Astrocyte (in vitro differentiated cells and primary cell): ENCODE data around the gene BRF1. TPM values are rescaled to one million over a fixed set of nuclear protein-coding genes. Genes with fewer than 3 reads are reported as not detected.

Source experiments
- DNase-seq: peaks from one replicate; pipeline ENCODE4 v3.0.0-alpha.2; 2010; ENCODE audit warnings: low read depth
- FAIRE-seq: peaks from 2 replicates; lab custom pipeline; 2011; peaks lifted over from hg19 to GRCh38; lab: Jason Lieb, UNC
- H2AFZ ChIP-seq: 2 replicates; pipeline ENCODE4 v1.6.0; 2012; ENCODE audit warnings: low read depth, low read length, inconsistent platforms
- H3K27ac ChIP-seq: 2 replicates; pipeline ENCODE4 v1.5.1; 2011; ENCODE audit warnings: low read depth, low read length, inconsistent platforms
- H3K27me3 ChIP-seq: 2 replicates; pipeline ENCODE4 v1.6.0; 2011; ENCODE audit warnings: low read length, inconsistent platforms; ENCODE audit not compliant: insufficient read depth
- H3K36me3 ChIP-seq: 2 replicates; pipeline ENCODE4 v1.5.1; 2011; ENCODE audit warnings: low read length, inconsistent platforms; ENCODE audit not compliant: insufficient read depth
- H3K4me1 ChIP-seq: 2 replicates; pipeline ENCODE4 v1.5.1; 2011; ENCODE audit warnings: low read length, inconsistent platforms; ENCODE audit not compliant: insufficient read depth
- H3K4me2 ChIP-seq: 2 replicates; pipeline ENCODE4 v1.6.0; 2012; ENCODE audit warnings: low read length, inconsistent platforms
- H3K4me3 ChIP-seq: 2 replicates; pipeline ENCODE4 v1.5.1; 2011; ENCODE audit warnings: low read depth, mild to moderate bottlenecking, low read length, inconsistent platforms; ENCODE audit not compliant: insufficient read depth
- H3K79me2 ChIP-seq: 2 replicates; pipeline ENCODE4 v1.6.0; 2012; ENCODE audit warnings: mild to moderate bottlenecking, low read length, inconsistent platforms; ENCODE audit not compliant: insufficient read depth
- H3K9ac ChIP-seq: 2 replicates; pipeline ENCODE4 v1.6.0; 2012; ENCODE audit warnings: mild to moderate bottlenecking, low read length, inconsistent platforms
- H3K9me3 ChIP-seq: 2 replicates; pipeline ENCODE4 v1.5.1; 2012; ENCODE audit warnings: low read depth, mild to moderate bottlenecking, low read length, inconsistent platforms; ENCODE audit not compliant: insufficient read depth
- H4K20me1 ChIP-seq: 2 replicates; pipeline ENCODE4 v1.6.0; 2012; ENCODE audit warnings: low read length, inconsistent platforms; ENCODE audit not compliant: insufficient read depth
- H3K27ac Mint-ChIP-seq: one replicate; pipeline ENCODE4 v1.8.0; 2021; ENCODE audit warnings: mild to moderate bottlenecking, mixed read lengths; ENCODE audit not compliant: unreplicated experiment
- H3K27me3 Mint-ChIP-seq: one replicate; pipeline ENCODE4 v1.8.0; 2021; ENCODE audit warnings: low read depth, mixed read lengths; ENCODE audit not compliant: unreplicated experiment
- H3K36me3 Mint-ChIP-seq: one replicate; pipeline ENCODE4 v1.8.0; 2021; ENCODE audit warnings: low read depth, mixed read lengths; ENCODE audit not compliant: unreplicated experiment
- H3K4me1 Mint-ChIP-seq: one replicate; pipeline ENCODE4 v1.8.0; 2021; ENCODE audit warnings: low read depth, mixed read lengths; ENCODE audit not compliant: unreplicated experiment
- H3K4me3 Mint-ChIP-seq: one replicate; pipeline ENCODE4 v1.8.0; 2021; ENCODE audit warnings: mild to moderate bottlenecking, moderate library complexity, mixed read lengths; ENCODE audit not compliant: unreplicated experiment
- H3K9me3 Mint-ChIP-seq: one replicate; pipeline ENCODE4 v1.8.0; 2021; ENCODE audit warnings: mild to moderate bottlenecking, mixed read lengths; ENCODE audit not compliant: unreplicated experiment
- CTCF ChIP-seq: IDR thresholded peaks from 2 replicates; pipeline ENCODE4 v1.5.1; 2011; ENCODE audit warnings: low read depth, mild to moderate bottlenecking, inconsistent platforms, low read length, moderate library complexity; ENCODE audit not compliant: insufficient read depth
- EZH2 ChIP-seq: IDR thresholded peaks from 2 replicates; pipeline ENCODE4 v1.6.1; 2012; ENCODE audit warnings: mild to moderate bottlenecking, low read length, inconsistent platforms; ENCODE audit not compliant: insufficient read depth
- total RNA-seq: library from RNA; stranded (reverse); gene quantifications from 2 replicates; pipeline ENCODE4 v1.2.1, GENCODE V29; 2021

BRF1 gene
- total RNA-seq, 1 donor from 2014 or later, result 20.5 TPM

GRCh38 chr14:105334383-105335230, 33.8 kb upstream of the BRF1 start:
- no peak for TF ChIP-seq EZH2
- no peak for TF ChIP-seq CTCF
- Histone ChIP-seq H3K4me3 (no peak overlapping the region), H3K79me2 (peaks cover 81% of the 10 kb centered on the region), H4K20me1 (peaks cover 90% of the 10 kb centered on the region), H3K4me2 (no peak overlapping the region), H3K27ac (no peak overlapping the region), H3K27me3 (no peaks in the 10 kb centered on the region), H3K9ac (no peak overlapping the region), H3K36me3 (no peaks in the 10 kb centered on the region), H3K4me1 (peaks cover 6% of the 10 kb centered on the region), H3K9me3 (no peaks in the 10 kb centered on the region), H2AFZ (no peak overlapping the region)
- Mint-ChIP-seq H3K9me3 (no peaks in the 10 kb centered on the region), H3K27me3 (no peaks in the 10 kb centered on the region), H3K27ac (no peak overlapping the region), H3K4me1 (peaks cover 2% of the 10 kb centered on the region), H3K36me3 (no peaks in the 10 kb centered on the region), H3K4me3 (no peak overlapping the region)
- no peak for FAIRE-seq
- no peak for DNase-seq

GRCh38 chr14:105333613-105334364, 33.0 kb upstream of the BRF1 start:
- Histone ChIP-seq H3K27me3 (no peaks in the 10 kb centered on the region), H2AFZ (no peak overlapping the region), H3K27ac (no peak overlapping the region), H3K4me1 (peaks cover 6% of the 10 kb centered on the region), H3K36me3 (no peaks in the 10 kb centered on the region), H3K9ac (no peak overlapping the region), H4K20me1 (peaks cover 92% of the 10 kb centered on the region), H3K9me3 (no peaks in the 10 kb centered on the region), H3K4me2 (no peak overlapping the region), H3K79me2 (peaks cover 87% of the 10 kb centered on the region), H3K4me3 (no peak overlapping the region)
- no peak overlapping the region for H3K4me3 Mint-ChIP-seq
- no peaks in the 10 kb centered on the region for H3K9me3 Mint-ChIP-seq
- DNase-seq (no peak), FAIRE-seq (no peak)
- H3K27me3 Mint-ChIP-seq, result no peaks in the 10 kb centered on the region
- peaks cover 2% of the 10 kb centered on the region for H3K4me1 Mint-ChIP-seq
- TF ChIP-seq CTCF (no peak), EZH2 (no peak)
- no peak overlapping the region for H3K27ac Mint-ChIP-seq
- no peaks in the 10 kb centered on the region for H3K36me3 Mint-ChIP-seq
